Neural crest cell (in vitro differentiated cells): ENCODE data around the gene TAOK3. TPM values are rescaled to one million over a fixed set of nuclear protein-coding genes. Genes with fewer than 3 reads are reported as not detected.

ENCODE experiments used
- DNase-seq: peaks from one replicate; pipeline ENCODE4 v3.0.0; 2021; ENCODE audit warnings: low read depth, mixed read lengths, low spot score
- H3K27ac Mint-ChIP-seq: one replicate; pipeline ENCODE4 v1.8.0; 2021; ENCODE audit warnings: mild to moderate bottlenecking, mixed read lengths; ENCODE audit not compliant: unreplicated experiment
- H3K27me3 Mint-ChIP-seq: 2 replicates; pipeline ENCODE4 v1.8.0; 2021; ENCODE audit warnings: low read depth, mild to moderate bottlenecking, mixed read lengths
- H3K36me3 Mint-ChIP-seq: 2 replicates; pipeline ENCODE4 v1.8.0; 2021; ENCODE audit warnings: low read depth, mild to moderate bottlenecking, mixed read lengths
- H3K4me1 Mint-ChIP-seq: 2 replicates; pipeline ENCODE4 v1.8.0; 2021; ENCODE audit warnings: mixed read lengths
- H3K4me3 Mint-ChIP-seq: one replicate; pipeline ENCODE4 v1.8.0; 2021; ENCODE audit warnings: mild to moderate bottlenecking, mixed read lengths
- H3K9me3 Mint-ChIP-seq: 2 replicates; pipeline ENCODE4 v1.8.0; 2021; ENCODE audit warnings: mixed read lengths
- total RNA-seq: library from RNA; stranded (reverse); gene quantifications from 2 replicates; pipeline ENCODE4 v1.2.1, GENCODE V29; 2021
- TF ChIP-seq, protein P1 (sequence below): fragments of 200-600 bp; sonication (generic); conservative IDR thresholded peaks from 2 replicates; pipeline ENCODE4 v1.5.0; 2021; ENCODE audit warnings: antibody characterized with exemption, mild to moderate bottlenecking

Gene TAOK3
- total RNA-seq, 1 donor from 2014 or later, result 15.2 TPM

DNA sequence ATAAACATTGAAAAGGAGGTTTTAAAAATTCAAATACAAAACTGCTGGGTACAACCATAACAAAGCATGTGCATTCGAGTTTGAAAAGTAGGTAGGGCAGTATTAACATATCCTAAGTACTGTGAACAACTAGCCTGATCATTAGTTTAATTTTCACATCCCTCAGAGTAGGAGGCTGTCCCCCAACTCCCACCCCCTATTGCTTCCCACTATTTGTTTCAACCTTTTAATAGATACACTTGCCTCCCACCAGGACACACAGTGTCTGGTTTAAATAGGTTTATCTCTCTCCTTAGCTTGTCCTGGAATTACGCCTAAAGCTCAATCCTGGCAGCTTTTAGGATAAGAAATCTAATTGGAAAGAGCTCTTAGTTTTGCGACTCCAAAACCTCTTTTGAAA lies 2.1 kb downstream of the TAOK3 start:
- Mint-ChIP-seq H3K9me3 (no peaks in the 10 kb centered on the region), H3K27me3 (peaks cover 37% of the 10 kb centered on the region), H3K27ac (no peak overlapping the region), H3K36me3 (no peaks in the 10 kb centered on the region), H3K4me1 (peaks cover 21% of the 10 kb centered on the region), H3K4me3 (peak overlapping the region; percentile 71)
- no peak for DNase-seq
- TF ChIP-seq, protein P1, sequence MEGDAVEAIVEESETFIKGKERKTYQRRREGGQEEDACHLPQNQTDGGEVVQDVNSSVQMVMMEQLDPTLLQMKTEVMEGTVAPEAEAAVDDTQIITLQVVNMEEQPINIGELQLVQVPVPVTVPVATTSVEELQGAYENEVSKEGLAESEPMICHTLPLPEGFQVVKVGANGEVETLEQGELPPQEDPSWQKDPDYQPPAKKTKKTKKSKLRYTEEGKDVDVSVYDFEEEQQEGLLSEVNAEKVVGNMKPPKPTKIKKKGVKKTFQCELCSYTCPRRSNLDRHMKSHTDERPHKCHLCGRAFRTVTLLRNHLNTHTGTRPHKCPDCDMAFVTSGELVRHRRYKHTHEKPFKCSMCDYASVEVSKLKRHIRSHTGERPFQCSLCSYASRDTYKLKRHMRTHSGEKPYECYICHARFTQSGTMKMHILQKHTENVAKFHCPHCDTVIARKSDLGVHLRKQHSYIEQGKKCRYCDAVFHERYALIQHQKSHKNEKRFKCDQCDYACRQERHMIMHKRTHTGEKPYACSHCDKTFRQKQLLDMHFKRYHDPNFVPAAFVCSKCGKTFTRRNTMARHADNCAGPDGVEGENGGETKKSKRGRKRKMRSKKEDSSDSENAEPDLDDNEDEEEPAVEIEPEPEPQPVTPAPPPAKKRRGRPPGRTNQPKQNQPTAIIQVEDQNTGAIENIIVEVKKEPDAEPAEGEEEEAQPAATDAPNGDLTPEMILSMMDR, result no peak

DNA sequence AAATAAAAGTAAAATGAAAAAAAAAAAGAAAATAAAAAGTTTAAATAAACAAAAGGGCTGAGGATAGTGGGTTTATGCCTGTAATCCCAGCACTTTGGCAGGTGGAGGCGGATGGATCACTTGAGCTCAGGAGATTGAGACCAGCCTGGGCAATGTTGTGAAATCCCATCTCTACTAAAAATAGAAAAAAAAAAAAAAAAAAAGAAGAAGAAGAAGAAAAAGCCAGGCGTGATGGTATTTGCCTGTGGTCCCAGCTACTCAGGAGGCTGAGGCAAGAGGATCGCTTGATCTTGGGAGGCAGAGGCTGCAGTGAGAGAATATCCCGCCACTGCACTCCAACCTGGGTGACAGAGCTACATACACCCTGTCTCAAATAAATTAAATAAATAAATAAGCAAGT lies 3.9 kb downstream of the TAOK3 start:
- no peak overlapping the region for H3K4me3 Mint-ChIP-seq
- H3K27me3 Mint-ChIP-seq, result peaks cover 37% of the 10 kb centered on the region
- H3K27ac Mint-ChIP-seq, result no peak overlapping the region
- DNase-seq, result no peak
- H3K4me1 Mint-ChIP-seq, result peaks cover 19% of the 10 kb centered on the region
- no peaks in the 10 kb centered on the region for H3K9me3 Mint-ChIP-seq
- no peaks in the 10 kb centered on the region for H3K36me3 Mint-ChIP-seq
- TF ChIP-seq, protein P1, result no peak

DNA sequence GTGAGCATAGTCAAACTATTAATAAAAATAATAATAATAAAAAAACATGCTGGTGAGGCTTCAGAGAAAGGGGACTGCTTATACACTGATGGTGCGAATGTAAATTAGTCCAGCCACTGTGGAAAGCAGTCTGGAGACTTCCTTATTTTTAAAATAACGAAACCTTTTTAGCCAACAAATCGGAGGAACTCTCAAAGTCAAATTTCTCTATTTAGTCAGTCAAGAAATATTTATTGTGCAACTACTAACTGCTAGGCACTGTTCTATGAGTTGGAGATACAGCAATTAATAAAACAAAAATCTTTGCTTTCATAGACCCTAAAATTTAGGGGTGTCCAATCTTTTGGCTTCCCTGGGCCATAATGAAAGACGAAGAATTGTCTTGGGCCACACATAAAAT lies 10.8 kb downstream of the TAOK3 start:
- TF ChIP-seq, protein P1, result no peak
- H3K4me3 Mint-ChIP-seq, result no peak overlapping the region
- no peak overlapping the region for H3K27ac Mint-ChIP-seq
- H3K36me3 Mint-ChIP-seq, result no peaks in the 10 kb centered on the region
- H3K9me3 Mint-ChIP-seq, result no peaks in the 10 kb centered on the region
- no peak for DNase-seq
- peaks cover 16% of the 10 kb centered on the region for H3K4me1 Mint-ChIP-seq
- no peaks in the 10 kb centered on the region for H3K27me3 Mint-ChIP-seq

DNA sequence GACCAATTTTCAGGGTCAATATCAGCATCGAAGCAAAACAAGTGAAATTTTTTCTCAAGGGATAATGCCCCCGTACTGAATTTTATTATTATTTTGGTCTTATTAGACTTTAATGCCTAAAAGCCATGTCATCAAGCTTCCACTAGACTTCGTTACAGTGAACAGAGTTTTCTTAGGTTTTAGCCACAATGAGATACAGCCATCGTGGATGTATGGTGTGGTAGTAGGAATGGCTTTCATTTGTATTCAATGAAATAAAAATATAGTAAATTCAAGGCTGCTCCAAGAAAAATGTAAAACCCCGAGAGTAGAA lies 11.7 kb downstream of the TAOK3 start:
- Mint-ChIP-seq H3K9me3 (no peaks in the 10 kb centered on the region), H3K36me3 (no peaks in the 10 kb centered on the region), H3K27me3 (no peaks in the 10 kb centered on the region), H3K4me1 (peaks cover 18% of the 10 kb centered on the region), H3K4me3 (no peak overlapping the region), H3K27ac (no peak overlapping the region)
- TF ChIP-seq, protein P1, result no peak
- DNase-seq, result no peak

DNA sequence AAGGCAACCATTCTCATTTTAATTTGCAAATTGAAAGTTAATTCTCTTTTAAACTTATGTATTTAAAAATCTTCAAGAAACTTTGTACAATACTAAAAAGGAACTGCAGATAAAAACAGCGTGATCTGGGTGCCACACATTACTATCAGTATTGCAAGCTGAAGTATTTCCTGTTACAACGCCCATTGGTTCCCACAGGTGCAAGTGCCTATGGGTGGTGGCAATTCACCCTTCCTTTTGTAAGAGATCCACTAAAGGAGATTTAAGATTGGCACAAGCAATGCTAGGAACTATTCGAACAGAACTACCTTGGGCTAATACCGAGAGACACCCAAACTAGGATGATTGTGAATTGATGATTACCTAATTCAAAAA lies 13.2 kb downstream of the TAOK3 start:
- no peak for DNase-seq
- H3K27me3 Mint-ChIP-seq, result no peaks in the 10 kb centered on the region
- H3K9me3 Mint-ChIP-seq, result peaks cover 3% of the 10 kb centered on the region
- no peak overlapping the region for H3K4me3 Mint-ChIP-seq
- H3K27ac Mint-ChIP-seq, result no peak overlapping the region
- peaks cover 18% of the 10 kb centered on the region for H3K4me1 Mint-ChIP-seq
- TF ChIP-seq, protein P1, result no peak
- no peaks in the 10 kb centered on the region for H3K36me3 Mint-ChIP-seq
